Caco-2 (cell line): Measurements from ENCODE around the gene KMT2D. TPM values are rescaled to one million over a fixed set of nuclear protein-coding genes. Genes with fewer than 3 reads are reported as not detected.

ENCODE experiments used
- BruUV-seq: library from RNA; stranded (reverse); fragments of 400-500 nt; replicated peaks from 2 replicates; lab custom pipeline; 2021; lab: Mats Ljungman, UMichigan
- CTCF ChIA-PET: fragments of 300-600 bp; sonication (Branson Sonifier 250); formaldehyde crosslinking; loops from one replicate; lab custom pipeline; 2022; ENCODE audit warnings: antibody characterized with exemption; lab: Charles Lee
- POLR2A ChIA-PET: fragments of 300-600 bp; sonication (Branson Sonifier 250); formaldehyde crosslinking; loops from one replicate; lab custom pipeline; 2022; ENCODE audit warnings: antibody characterized with exemption; lab: Charles Lee
- DNase-seq, 2 experiments: peaks; one replicate each; pipeline versions ENCODE4 v3.0.0 to v3.0.0-alpha.2; 2020 to 2022
- H3K27me3 ChIP-seq: replicated peaks from 2 replicates; pipeline ENCODE4 v1.6.0; 2011; ENCODE audit warnings: low read length; ENCODE audit not compliant: control insufficient read depth, insufficient read depth
- H3K36me3 ChIP-seq: 2 replicates; pipeline ENCODE4 v1.5.1; 2011; ENCODE audit warnings: low read length; ENCODE audit not compliant: control insufficient read depth, insufficient read depth
- H3K4me1 ChIP-seq: fragments of 250-450 bp; sonication (Bioruptor Pico); 2 replicates; pipeline ENCODE4 v1.5.1; 2020; ENCODE audit warnings: mild to moderate bottlenecking
- H3K4me3 ChIP-seq: 2 replicates; pipeline ENCODE4 v1.5.1; 2011; ENCODE audit warnings: low read depth, mild to moderate bottlenecking, control low read depth, low read length
- H3K9me3 ChIP-seq: fragments of 250-450 bp; sonication (Bioruptor Pico); 2 replicates; pipeline ENCODE4 v1.5.1; 2020; ENCODE audit warnings: mild to moderate bottlenecking, moderate library complexity
- H3K27ac Mint-ChIP-seq: one replicate; pipeline ENCODE4 v1.8.0; 2022; ENCODE audit warnings: mixed read lengths; ENCODE audit not compliant: unreplicated experiment
- H3K27me3 Mint-ChIP-seq: one replicate; pipeline ENCODE4 v1.8.0; 2022; ENCODE audit warnings: mixed read lengths; ENCODE audit not compliant: insufficient read depth, unreplicated experiment
- H3K36me3 Mint-ChIP-seq: one replicate; pipeline ENCODE4 v1.8.0; 2022; ENCODE audit warnings: mild to moderate bottlenecking, mixed read lengths; ENCODE audit not compliant: insufficient read depth, unreplicated experiment
- H3K4me1 Mint-ChIP-seq: one replicate; pipeline ENCODE4 v1.8.0; 2022; ENCODE audit warnings: low read depth, mixed read lengths; ENCODE audit not compliant: unreplicated experiment
- H3K4me3 Mint-ChIP-seq: one replicate; pipeline ENCODE4 v1.8.0; 2022; ENCODE audit warnings: mild to moderate bottlenecking, moderate library complexity, mixed read lengths; ENCODE audit not compliant: unreplicated experiment
- H3K9me3 Mint-ChIP-seq: one replicate; pipeline ENCODE4 v1.8.0; 2022; ENCODE audit warnings: mixed read lengths; ENCODE audit not compliant: unreplicated experiment
- CTCF ChIP-seq, 2 experiments: fragments of 200-600 bp in 1 of 2; IDR thresholded peaks; 1 replicate in 1 of 2; 2 replicates in 1 of 2; pipeline versions ENCODE4 v1.5.1 to v1.8.0; 2011 to 2022; ENCODE audit warnings: antibody characterized with exemption in 1 of 2, control low read depth in 1 of 2, inconsistent platforms in 1 of 2, low read depth in 1 of 2, low read length in 1 of 2, mild to moderate bottlenecking in 1 of 2, moderate library complexity in 1 of 2; ENCODE audit not compliant: insufficient read depth in 1 of 2, severe bottlenecking in 1 of 2, unreplicated experiment in 1 of 2
- intact Hi-C: fragments of 100-400 bp; cut with micrococcal nuclease; formaldehyde crosslinking; loops from one replicate; pipeline ENCODE4 v1.10.0; 2022; ENCODE audit not compliant: unreplicated experiment
- total RNA-seq: library from RNA; stranded (reverse); gene quantifications from 2 replicates; pipeline ENCODE4 v1.2.3, GENCODE V29; 2022

KMT2D gene
- total RNA-seq, 1 experiment from 2014 or later = 139 TPM

- intact Hi-C loops = loop anchor here (1.0 kb wide), 1 partner anchor 33 kb away; no protein-coding TSS in a partner anchor
- H3K4me3 ChIP-seq = no peak overlapping the region
- TF ChIP-seq CTCF (IDR thresholded peaks at IDR 0.05; ENCODE audit: insufficient read depth in 1 of 2, low read depth in 1 of 2, low read length in 1 of 2, severe bottlenecking in 1 of 2, unreplicated experiment in 1 of 2) = peak; percentile 27 to 45
- DNase-seq = no peak
- Mint-ChIP-seq H3K9me3 (no peaks in the 10 kb centered on the region), H3K4me1 (peaks cover 30% of the 10 kb centered on the region), H3K4me3 (no peak overlapping the region), H3K27ac (no peak overlapping the region), H3K27me3 (no peaks in the 10 kb centered on the region), H3K36me3 (peaks cover 47% of the 10 kb centered on the region)
- 0 out of 2 replicates have a peak, but pooled peaks cover 4% of the 10 kb centered on the region for H3K4me1 ChIP-seq
- no TSS peak for BruUV-seq
- H3K9me3 ChIP-seq = no peaks in the 10 kb centered on the region
- no peaks in the 10 kb centered on the region for H3K27me3 ChIP-seq
- CTCF ChIA-PET = interaction anchor here (0.5 to 1.3 kb wide), 3 partner anchors 17 to 128 kb away, joined by 3 to 20 read pairs (median 7); partner anchors contain the start of gene DDN
- no peaks in the 10 kb centered on the region for H3K36me3 ChIP-seq
- POLR2A ChIA-PET = no interaction called here
Measured at GRCh38 chr12:49014547-49014946, 46.0 kb downstream of the KMT2D start.

- intact Hi-C loops = no loop called here
- Mint-ChIP-seq H3K27me3 (no peaks in the 10 kb centered on the region), H3K9me3 (no peaks in the 10 kb centered on the region), H3K4me3 (no peak overlapping the region), H3K36me3 (peaks cover 44% of the 10 kb centered on the region), H3K4me1 (peaks cover 30% of the 10 kb centered on the region), H3K27ac (no peak overlapping the region)
- no peak for DNase-seq
- H3K27me3 ChIP-seq = no peaks in the 10 kb centered on the region
- no peak overlapping the region for H3K4me3 ChIP-seq
- no TSS peak for BruUV-seq
- H3K9me3 ChIP-seq = no peaks in the 10 kb centered on the region
- no peaks in the 10 kb centered on the region for H3K36me3 ChIP-seq
- CTCF ChIA-PET = interaction anchor here (1.3 kb wide), 1 partner anchor 16 kb away, joined by 20 read pairs; the partner anchor contains the start of gene DDN
- H3K4me1 ChIP-seq = 0 out of 2 replicates have a peak, but pooled peaks cover 4% of the 10 kb centered on the region
- POLR2A ChIA-PET = no interaction called here
- TF ChIP-seq CTCF (IDR thresholded peaks at IDR 0.05; ENCODE audit: insufficient read depth in 1 of 2, low read depth in 1 of 2, low read length in 1 of 2, severe bottlenecking in 1 of 2, unreplicated experiment in 1 of 2) = no peak
Measured at GRCh38 chr12:49013428-49013827, 47.2 kb downstream of the KMT2D start.

- TF ChIP-seq CTCF (IDR thresholded peaks at IDR 0.05; ENCODE audit: insufficient read depth in 1 of 2, low read depth in 1 of 2, low read length in 1 of 2, severe bottlenecking in 1 of 2, unreplicated experiment in 1 of 2) = no peak
- POLR2A ChIA-PET = no interaction called here
- H3K4me1 ChIP-seq = 0 out of 2 replicates have a peak, but pooled peaks cover 4% of the 10 kb centered on the region
Measured at GRCh38 chr12:49012739-49013138, 47.9 kb downstream of the KMT2D start.

More at GRCh38 chr12:49012739-49013138, 47.9 kb downstream of the KMT2D start:
- no peaks in the 10 kb centered on the region for H3K9me3 ChIP-seq
- H3K27me3 ChIP-seq = no peaks in the 10 kb centered on the region
- CTCF ChIA-PET = no interaction called here
- H3K4me3 ChIP-seq = no peak overlapping the region
- Mint-ChIP-seq H3K27ac (no peak overlapping the region), H3K27me3 (no peaks in the 10 kb centered on the region), H3K9me3 (no peaks in the 10 kb centered on the region), H3K36me3 (peaks cover 39% of the 10 kb centered on the region), H3K4me3 (no peak overlapping the region), H3K4me1 (peaks cover 30% of the 10 kb centered on the region)
- no peak for DNase-seq
- H3K36me3 ChIP-seq = no peaks in the 10 kb centered on the region
- intact Hi-C loops = no loop called here
- no TSS peak for BruUV-seq

Other genes starting within 250 kb of the KMT2D start
- gene CACNB3, start 242.3 kb downstream of the KMT2D start, total RNA-seq = 20.4 and 28.2 TPM in 2 replicates
- gene DDX23, start 208.6 kb downstream of the KMT2D start, total RNA-seq = 151 and 152 TPM in 2 replicates
- gene RND1, start 194.9 kb downstream of the KMT2D start, total RNA-seq = 5.1 and 5.2 TPM in 2 replicates
- 79.5 and 83.2 TPM in 2 replicates for gene FKBP11, start 135.3 kb downstream of the KMT2D start, total RNA-seq
- gene ARF3, start 103.3 kb downstream of the KMT2D start, total RNA-seq = 249 and 257 TPM in 2 replicates
- gene WNT10B, start 89.1 kb downstream of the KMT2D start, total RNA-seq = 4.2 and 4.4 TPM in 2 replicates
- gene WNT1, start 82.5 kb downstream of the KMT2D start, total RNA-seq = 0.63 TPM in 1 of 2 replicates, not detected in the other
- gene DDN, start 61.4 kb downstream of the KMT2D start, total RNA-seq = 1.7 and 1.9 TPM in 2 replicates
- gene PRKAG1, start 42.0 kb downstream of the KMT2D start, total RNA-seq = 60.3 and 61.4 TPM in 2 replicates
- 2.5 and 2.6 TPM in 2 replicates for gene RHEBL1, start 9.2 kb upstream of the KMT2D start, total RNA-seq
- gene DHH, start 34.0 kb upstream of the KMT2D start, total RNA-seq = 0.16 TPM in 1 of 2 replicates, not detected in the other
- 43.1 and 43.9 TPM in 2 replicates for gene LMBR1L, start 50.1 kb upstream of the KMT2D start, total RNA-seq
- 1,866 and 1,882 TPM in 2 replicates for gene TUBA1B, start 70.6 kb upstream of the KMT2D start, total RNA-seq
- 8.5 and 9.1 TPM in 2 replicates for gene TUBA1A, start 128.3 kb upstream of the KMT2D start, total RNA-seq
- gene TUBA1C, start 204.3 kb upstream of the KMT2D start, total RNA-seq = 636 and 638 TPM in 2 replicates
- 3.2 and 4.9 TPM in 2 replicates for gene PRPH, start 234.4 kb upstream of the KMT2D start, total RNA-seq